A673 (cell line): ENCODE results near the gene LAMA2. TPM values are rescaled to one million over a fixed set of nuclear protein-coding genes. Genes with fewer than 3 reads are reported as not detected.
A peak's percentile ranks its signal among the peaks of the same experiment; 100 is the strongest.

Experiments used
- BruUV-seq: library from RNA; stranded (reverse); fragments of 400-500 nt; replicated peaks from 2 replicates; lab custom pipeline; 2021; lab: Mats Ljungman, UMichigan
- CTCF ChIA-PET: fragments of 300-600 bp; sonication (Branson Sonifier 250); formaldehyde crosslinking; loops from one replicate; lab custom pipeline; 2022; ENCODE audit warnings: antibody characterized with exemption; lab: Charles Lee
- POLR2A ChIA-PET: fragments of 300-600 bp; sonication (Branson Sonifier 250); formaldehyde crosslinking; loops from one replicate; lab custom pipeline; 2022; ENCODE audit warnings: antibody characterized with exemption; ENCODE audit not compliant: low non-redundant PET; lab: Charles Lee
- DNase-seq: peaks from one replicate; pipeline ENCODE4 v3.0.0-alpha.2; 2015; ENCODE audit warnings: low spot score
- H3K27ac ChIP-seq: fragments of 200-600 bp; sonication (generic); 2 replicates; pipeline ENCODE4 v1.5.1; 2016; ENCODE audit warnings: mixed run types, low read depth, mild to moderate bottlenecking, mixed read lengths, antibody characterized with exemption, low read length; ENCODE audit not compliant: poor library complexity, severe bottlenecking
- H3K27me3 ChIP-seq: fragments of 200-600 bp; sonication (generic); replicated peaks from 2 replicates; pipeline ENCODE4 v1.6.1; 2017; ENCODE audit warnings: mixed run types, low read depth, mild to moderate bottlenecking, mixed read lengths, antibody characterized with exemption, low read length; ENCODE audit not compliant: insufficient read depth, poor library complexity
- H3K36me3 ChIP-seq: fragments of 200-600 bp; sonication (generic); 2 replicates; pipeline ENCODE4 v1.6.1; 2016; ENCODE audit warnings: mixed run types, mild to moderate bottlenecking, mixed read lengths, antibody characterized with exemption, low read length; ENCODE audit not compliant: insufficient read depth, poor library complexity, severe bottlenecking
- H3K4me1 ChIP-seq: fragments of 200-600 bp; sonication (generic); 2 replicates; pipeline ENCODE4 v1.6.1; 2017; ENCODE audit warnings: mixed run types, mild to moderate bottlenecking, mixed read lengths, antibody characterized with exemption, low read length; ENCODE audit not compliant: insufficient read depth, poor library complexity, severe bottlenecking
- H3K4me3 ChIP-seq: fragments of 200-600 bp; sonication (generic); 2 replicates; pipeline ENCODE4 v1.5.1; 2016; ENCODE audit warnings: low read depth, mixed run types, mild to moderate bottlenecking, mixed read lengths, low read length; ENCODE audit not compliant: poor library complexity, severe bottlenecking
- H3K9me3 ChIP-seq: fragments of 200-600 bp; sonication (generic); 2 replicates; pipeline ENCODE4 v1.6.1; 2016; ENCODE audit warnings: mixed run types, low read depth, mild to moderate bottlenecking, mixed read lengths, antibody characterized with exemption, low read length; ENCODE audit not compliant: poor library complexity, severe bottlenecking
- CTCF ChIP-seq: fragments of 300-800, 200-600 bp; sonication (generic); conservative IDR thresholded peaks from 2 replicates; pipeline ENCODE4 v1.5.1; 2017; ENCODE audit warnings: low read depth, mild to moderate bottlenecking, antibody characterized with exemption, low read length, moderate library complexity, mixed read lengths
- EZH2 ChIP-seq: fragments of 200-600 bp; sonication (generic); IDR thresholded peaks from 2 replicates; pipeline ENCODE4 v1.6.1; 2017; ENCODE audit warnings: borderline replicate concordance, low read depth, mild to moderate bottlenecking, mixed read lengths, antibody characterized with exemption, low read length; ENCODE audit not compliant: poor library complexity, severe bottlenecking
- intact Hi-C: fragments of 100-400 bp; cut with micrococcal nuclease; formaldehyde crosslinking; loops from one replicate; pipeline ENCODE4 v1.10.0; 2022; ENCODE audit not compliant: unreplicated experiment
- total RNA-seq: library from RNA; stranded (reverse); gene quantifications from 2 replicates; pipeline ENCODE4 v1.2.3, GENCODE V29; 2021

Gene LAMA2
- total RNA-seq, 1 experiment from 2014 or later: 2.2 TPM

- intact Hi-C loops: no loop called here
- no peaks in the 10 kb centered on the region for H3K9me3 ChIP-seq
- BruUV-seq: no TSS peak
- DNase-seq: no peak
- CTCF ChIA-PET: no interaction called here
- no peaks in the 10 kb centered on the region for H3K4me1 ChIP-seq
- TF ChIP-seq EZH2 (no peak), CTCF (no peak)
- no peaks in the 10 kb centered on the region for H3K27me3 ChIP-seq
- H3K36me3 ChIP-seq: no peaks in the 10 kb centered on the region
- no peak overlapping the region for H3K4me3 ChIP-seq
- POLR2A ChIA-PET: no interaction called here
- no peak overlapping the region for H3K27ac ChIP-seq
Measured at GRCh38 chr6:129398764-129399163, 515.8 kb downstream of the LAMA2 start.

- intact Hi-C loops: no loop called here
- Histone ChIP-seq H3K36me3 (no peaks in the 10 kb centered on the region), H3K4me3 (no peak overlapping the region), H3K27me3 (no peaks in the 10 kb centered on the region), H3K27ac (no peak overlapping the region), H3K4me1 (no peaks in the 10 kb centered on the region), H3K9me3 (no peaks in the 10 kb centered on the region)
- ChIA-PET CTCF (no interaction called here), POLR2A (no interaction called here)
- peak; percentile 3 for DNase-seq
- BruUV-seq: no TSS peak
- TF ChIP-seq CTCF (no peak), EZH2 (no peak)
Measured at GRCh38 chr6:129402244-129402643, 519.3 kb downstream of the LAMA2 start.

DNA sequence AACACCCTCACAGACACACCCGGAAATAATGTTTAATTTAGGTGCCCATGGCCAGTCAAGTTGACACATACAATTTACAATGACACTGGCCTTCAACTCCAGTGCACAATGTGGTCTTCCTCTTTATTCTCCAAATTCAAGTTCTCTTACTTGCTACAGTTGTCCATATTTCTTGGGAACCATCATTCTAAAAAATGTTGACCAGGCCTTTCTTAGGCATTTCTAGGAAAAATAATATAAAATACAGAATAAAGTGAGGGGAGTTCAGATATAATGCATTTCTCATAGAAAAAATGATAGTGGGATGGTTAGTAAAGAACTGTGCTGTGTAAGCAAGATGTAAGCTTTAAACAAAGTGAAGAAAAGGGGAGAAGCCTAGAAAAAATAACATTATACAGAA, 528.2 kb downstream of the LAMA2 start:
- Histone ChIP-seq H3K27ac (no peak overlapping the region), H3K9me3 (no peaks in the 10 kb centered on the region), H3K27me3 (no peaks in the 10 kb centered on the region), H3K4me3 (no peak overlapping the region), H3K36me3 (no peaks in the 10 kb centered on the region), H3K4me1 (no peaks in the 10 kb centered on the region)
- no peak for TF ChIP-seq EZH2
- TF ChIP-seq CTCF: no peak
- POLR2A ChIA-PET: no interaction called here
- CTCF ChIA-PET: no interaction called here
- DNase-seq: no peak
- no TSS peak for BruUV-seq
- intact Hi-C loops: no loop called here
